Effector memory CD8-positive, alpha-beta T cell (primary cell): Measurements from ENCODE around the gene AFAP1.

Experiments used
- ATAC-seq: fragments of 150-1000 bp; cut with Tn5 transposase; replicated peaks from 2 replicates; pipeline ENCODE4 v1.10.0; 2021; ENCODE audit warnings: mild to moderate bottlenecking, moderate library complexity
- DNase-seq, 3 experiments: peaks; one replicate each; pipeline ENCODE4 v3.0.0; 2021
- H3K27ac Mint-ChIP-seq, 2 donors: one replicate each; pipeline ENCODE4 v1.8.0; 2022; ENCODE audit warnings: mild to moderate bottlenecking in 2 of 2, mixed read lengths in 2 of 2, moderate library complexity in 2 of 2
- H3K27me3 Mint-ChIP-seq, 2 donors: one replicate each; pipeline ENCODE4 v1.8.0; 2022; ENCODE audit warnings: mixed read lengths in 2 of 2
- H3K36me3 Mint-ChIP-seq: one replicate; pipeline ENCODE4 v1.8.0; 2022; ENCODE audit warnings: mild to moderate bottlenecking, moderate library complexity, mixed read lengths; ENCODE audit not compliant: insufficient read depth
- H3K4me1 Mint-ChIP-seq, 2 donors: one replicate each; pipeline ENCODE4 v1.8.0; 2022; ENCODE audit warnings: low read depth in 2 of 2, mixed read lengths in 2 of 2
- H3K4me3 Mint-ChIP-seq, 2 donors: one replicate each; pipeline ENCODE4 v1.8.0; 2022; ENCODE audit warnings: mild to moderate bottlenecking in 2 of 2, mixed read lengths in 2 of 2, moderate library complexity in 2 of 2
- H3K9me3 Mint-ChIP-seq, 2 donors: one replicate each; pipeline ENCODE4 v1.8.0; 2022; ENCODE audit warnings: mixed read lengths in 2 of 2
- total RNA-seq, 9 experiments: gene quantifications; one replicate each; lab custom pipeline; 2026; lab: John Stamatoyannopoulos, UW

The AFAP1 gene, protein sequence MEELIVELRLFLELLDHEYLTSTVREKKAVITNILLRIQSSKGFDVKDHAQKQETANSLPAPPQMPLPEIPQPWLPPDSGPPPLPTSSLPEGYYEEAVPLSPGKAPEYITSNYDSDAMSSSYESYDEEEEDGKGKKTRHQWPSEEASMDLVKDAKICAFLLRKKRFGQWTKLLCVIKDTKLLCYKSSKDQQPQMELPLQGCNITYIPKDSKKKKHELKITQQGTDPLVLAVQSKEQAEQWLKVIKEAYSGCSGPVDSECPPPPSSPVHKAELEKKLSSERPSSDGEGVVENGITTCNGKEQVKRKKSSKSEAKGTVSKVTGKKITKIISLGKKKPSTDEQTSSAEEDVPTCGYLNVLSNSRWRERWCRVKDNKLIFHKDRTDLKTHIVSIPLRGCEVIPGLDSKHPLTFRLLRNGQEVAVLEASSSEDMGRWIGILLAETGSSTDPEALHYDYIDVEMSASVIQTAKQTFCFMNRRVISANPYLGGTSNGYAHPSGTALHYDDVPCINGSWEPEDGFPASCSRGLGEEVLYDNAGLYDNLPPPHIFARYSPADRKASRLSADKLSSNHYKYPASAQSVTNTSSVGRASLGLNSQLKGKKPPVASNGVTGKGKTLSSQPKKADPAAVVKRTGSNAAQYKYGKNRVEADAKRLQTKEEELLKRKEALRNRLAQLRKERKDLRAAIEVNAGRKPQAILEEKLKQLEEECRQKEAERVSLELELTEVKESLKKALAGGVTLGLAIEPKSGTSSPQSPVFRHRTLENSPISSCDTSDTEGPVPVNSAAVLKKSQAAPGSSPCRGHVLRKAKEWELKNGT
- total RNA-seq = 23.9 to 177 (median 87.2) reads per million in 9 experiments

DNA sequence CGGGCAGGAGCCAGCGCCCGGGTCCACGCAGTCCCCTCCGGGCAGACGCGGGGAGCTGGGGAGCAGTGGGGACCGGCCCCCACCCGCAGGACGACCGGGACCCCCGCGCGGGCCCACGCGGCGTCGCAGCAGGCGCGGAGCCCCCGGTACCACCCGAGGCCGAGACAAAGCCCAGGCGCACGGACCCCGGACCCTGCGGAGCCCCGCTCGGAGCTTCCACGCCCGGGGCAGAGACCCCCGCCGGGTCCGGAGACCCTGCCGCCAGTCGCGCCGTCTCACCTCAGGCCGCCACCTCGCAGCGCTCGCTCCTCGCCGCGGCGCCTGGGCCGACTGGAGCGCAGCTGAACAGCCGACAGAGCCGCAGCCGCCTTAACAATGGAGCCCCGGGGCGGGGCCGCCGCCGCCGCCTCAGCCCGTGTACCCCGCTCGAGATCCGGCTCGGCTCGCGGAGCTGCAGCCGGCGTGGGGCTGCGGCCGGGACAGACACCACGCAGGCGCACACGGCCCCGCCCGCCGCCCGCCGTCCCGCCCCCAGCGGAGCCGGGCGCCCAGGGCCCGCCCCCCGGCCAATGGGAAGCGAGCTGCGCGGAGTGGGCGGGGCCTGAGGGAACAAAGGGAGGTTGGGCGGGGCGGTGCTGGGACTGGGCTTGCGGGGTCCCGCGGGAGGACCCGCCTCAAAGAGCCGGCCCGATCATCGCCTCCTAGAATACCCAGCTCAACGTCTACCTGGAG, at the start of gene AFAP1:
TSS of gene AFAP1 (minus strand) at position 485 of the 732 bp plus-strand sequence. CDS start 67,783 bp downstream, outside the sequence.
- ATAC-seq (peak; percentile 95), DNase-seq (peak; percentile 82 to 87 (median 85))
- peak within 1 kb of the TSS; percentile 73 to 77 for H3K4me3 Mint-ChIP-seq
- H3K9me3 Mint-ChIP-seq = no peaks in the 10 kb centered on the region
- H3K4me1 Mint-ChIP-seq = peaks cover 13 to 16% of the 10 kb centered on the region in 2 donors
- H3K27ac Mint-ChIP-seq = peak within 1 kb of the TSS in 1 of 2 donors; percentile 46
- no peaks in the 10 kb centered on the region for H3K27me3 Mint-ChIP-seq
- peaks cover 7% of the 10 kb centered on the region for H3K36me3 Mint-ChIP-seq

DNA sequence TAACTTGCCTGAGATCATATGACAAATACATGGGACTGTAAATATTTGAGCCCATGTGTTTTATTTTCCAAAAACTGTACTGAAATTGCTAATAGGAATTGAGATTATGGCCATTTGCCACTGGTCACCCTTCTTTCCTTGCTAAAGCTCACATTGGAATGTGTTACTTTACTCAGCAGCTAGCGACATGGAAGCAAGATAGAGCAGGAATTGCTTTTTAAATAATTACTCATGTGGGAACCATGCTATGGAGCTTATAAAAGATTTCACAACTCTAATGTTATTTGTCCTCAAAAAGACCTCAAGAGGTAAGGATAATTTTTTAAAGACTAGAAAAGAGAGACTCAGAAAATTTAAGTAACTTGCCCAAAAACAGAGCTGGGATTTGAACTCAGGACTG, 48.8 kb upstream of the AFAP1 start:
- DNase-seq (no peak), ATAC-seq (no peak)
- no peaks in the 10 kb centered on the region for H3K36me3 Mint-ChIP-seq
- H3K9me3 Mint-ChIP-seq = no peaks in the 10 kb centered on the region
- no peak overlapping the region for H3K4me3 Mint-ChIP-seq
- H3K27ac Mint-ChIP-seq = no peak overlapping the region
- H3K27me3 Mint-ChIP-seq = peaks cover 0 to 9% of the 10 kb centered on the region in 2 donors
- H3K4me1 Mint-ChIP-seq = peaks cover 0 to 6% of the 10 kb centered on the region in 2 donors

DNA sequence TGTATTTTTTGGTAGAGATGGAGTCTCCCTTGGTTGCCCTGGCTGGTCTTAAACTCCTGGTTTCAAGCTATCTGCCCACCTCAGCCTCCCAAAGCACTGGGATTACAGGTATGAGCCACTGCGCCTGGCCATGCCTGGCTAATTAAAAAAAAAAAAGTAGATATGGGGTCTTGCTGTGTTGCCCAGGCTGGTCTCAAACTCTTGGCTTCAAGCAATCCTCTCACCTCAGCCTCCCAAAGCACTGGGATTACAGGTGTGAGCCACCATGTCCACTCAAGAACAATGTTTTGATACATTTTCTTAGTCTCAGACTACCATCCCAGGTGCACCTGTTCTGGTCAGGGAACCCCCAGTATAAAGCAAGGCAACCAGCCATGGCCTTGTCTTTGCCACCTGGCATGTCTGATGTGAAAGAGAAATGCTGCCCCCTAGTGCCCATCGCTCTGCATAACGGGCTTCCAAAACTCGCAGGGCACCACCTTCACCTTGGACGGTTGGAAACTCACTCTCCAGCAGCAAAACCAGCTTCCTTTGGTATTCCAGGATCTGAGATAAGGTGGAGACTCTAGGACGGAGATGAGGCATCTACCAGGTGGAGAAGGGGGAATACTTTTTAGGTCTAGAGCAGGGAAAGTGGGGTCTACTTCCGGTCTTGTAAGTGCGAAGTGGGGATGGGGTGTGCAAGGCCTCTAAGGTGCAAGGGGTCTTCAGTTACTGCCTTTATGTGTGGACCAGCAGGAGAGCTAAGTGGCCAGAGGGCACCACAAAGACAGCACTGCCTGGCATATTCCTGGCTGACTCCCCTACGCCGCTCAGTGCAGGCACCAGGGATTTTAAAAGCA, 47.7 kb upstream of the AFAP1 start:
- Mint-ChIP-seq H3K36me3 (no peaks in the 10 kb centered on the region), H3K4me3 (peak overlapping the region in 1 of 2 donors; percentile 33), H3K27me3 (peaks cover 0 to 9% of the 10 kb centered on the region in 2 donors), H3K27ac (no peak overlapping the region), H3K9me3 (no peaks in the 10 kb centered on the region), H3K4me1 (peaks cover 0 to 6% of the 10 kb centered on the region in 2 donors)
- DNase-seq (peak; percentile 73 to 80 (median 76)), ATAC-seq (peak; percentile 90)

DNA sequence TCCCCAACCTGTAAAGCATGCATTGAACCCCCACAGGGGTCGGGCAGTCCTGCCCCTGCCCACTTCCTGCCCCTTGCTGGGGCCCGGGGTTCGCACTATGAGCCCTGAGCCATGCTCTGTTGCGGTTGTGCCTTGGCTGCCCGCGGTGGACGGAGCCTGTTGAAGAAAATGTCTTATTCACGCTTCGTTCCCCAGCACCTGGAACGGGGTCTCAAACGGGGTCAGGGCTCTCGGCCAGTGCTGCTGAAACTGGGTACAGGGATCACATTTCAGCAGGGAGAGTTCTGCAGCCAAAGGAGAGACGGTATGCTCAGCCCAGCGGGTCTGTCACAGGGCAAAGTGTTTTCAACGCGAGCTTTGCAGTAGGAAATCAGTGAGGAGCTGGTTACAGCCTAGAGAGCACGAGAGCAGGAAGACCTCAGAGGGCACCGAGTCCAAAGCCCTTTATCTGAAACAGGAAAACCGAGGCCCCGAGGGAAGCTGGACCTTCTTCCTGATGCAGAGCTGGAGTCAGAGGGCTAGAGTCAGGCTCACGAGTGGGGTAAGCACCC, 46.3 kb upstream of the AFAP1 start:
- Mint-ChIP-seq H3K27ac (no peak overlapping the region), H3K4me3 (peak overlapping the region; percentile 43 to 60), H3K36me3 (no peaks in the 10 kb centered on the region), H3K4me1 (peaks cover 0 to 10% of the 10 kb centered on the region in 2 donors), H3K9me3 (no peaks in the 10 kb centered on the region), H3K27me3 (peaks cover 0 to 9% of the 10 kb centered on the region in 2 donors)
- DNase-seq (no peak), ATAC-seq (no peak)

DNA sequence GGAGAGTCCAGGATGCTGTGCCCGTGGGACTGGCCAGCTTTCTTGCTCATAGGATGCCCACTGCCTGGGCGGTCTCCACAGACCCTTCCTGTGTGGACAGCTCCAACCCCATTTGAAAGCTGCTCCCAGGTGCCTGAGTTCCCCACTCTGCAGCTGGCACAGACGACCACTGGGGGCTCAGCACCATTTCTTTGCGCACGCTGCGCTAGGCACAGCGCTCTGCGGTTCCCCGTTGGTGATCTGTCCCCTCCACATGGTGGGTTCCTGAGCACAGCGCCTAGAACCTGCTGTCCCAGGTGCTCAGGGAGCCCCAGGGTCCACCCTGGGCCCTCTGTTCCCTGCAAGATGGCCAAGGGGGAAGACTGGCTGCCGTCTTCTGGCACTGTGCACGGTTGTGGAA, 45.4 kb upstream of the AFAP1 start:
- Mint-ChIP-seq H3K9me3 (no peaks in the 10 kb centered on the region), H3K4me3 (no peak overlapping the region), H3K4me1 (peaks cover 0 to 10% of the 10 kb centered on the region in 2 donors), H3K36me3 (no peaks in the 10 kb centered on the region), H3K27me3 (peaks cover 0 to 9% of the 10 kb centered on the region in 2 donors), H3K27ac (no peak overlapping the region)
- no peak for DNase-seq
- ATAC-seq = no peak

DNA sequence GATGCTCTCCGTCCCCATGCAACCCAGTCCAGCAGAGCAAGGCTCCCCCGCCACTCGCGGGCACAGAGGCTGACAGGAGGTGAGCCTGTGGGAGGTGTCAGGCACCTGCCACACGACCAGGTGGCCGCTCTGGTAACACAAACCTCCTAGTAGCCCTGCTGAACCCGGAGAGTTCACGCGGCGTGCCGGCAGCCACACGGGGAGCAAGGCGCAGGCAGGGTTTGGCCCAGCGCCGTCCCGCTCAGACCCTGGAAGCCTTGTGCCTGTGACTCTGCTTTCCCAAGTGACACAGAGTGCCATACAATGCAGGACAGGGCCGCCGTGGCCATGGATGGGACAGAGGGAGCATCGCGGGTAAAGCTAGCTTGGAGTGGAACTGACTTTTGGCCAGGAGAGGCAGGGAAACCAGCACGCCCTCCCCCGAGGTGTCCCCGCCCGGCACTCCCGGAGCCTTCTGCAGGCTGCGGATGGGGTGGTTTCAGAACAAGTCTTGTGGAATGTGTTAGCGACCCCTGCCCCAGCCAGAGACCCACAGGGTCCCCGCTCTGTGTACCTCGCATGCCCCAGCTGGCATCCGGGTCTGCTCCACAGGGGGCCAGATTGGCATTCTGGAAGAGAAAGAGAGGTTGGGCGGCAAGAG, 44.7 kb upstream of the AFAP1 start:
- DNase-seq (no peak), ATAC-seq (no peak)
- Mint-ChIP-seq H3K27me3 (peaks cover 0 to 9% of the 10 kb centered on the region in 2 donors), H3K36me3 (no peaks in the 10 kb centered on the region), H3K4me3 (no peak overlapping the region), H3K27ac (peak overlapping the region in 1 of 2 donors; percentile 57), H3K9me3 (no peaks in the 10 kb centered on the region), H3K4me1 (peaks cover 0 to 10% of the 10 kb centered on the region in 2 donors)

DNA sequence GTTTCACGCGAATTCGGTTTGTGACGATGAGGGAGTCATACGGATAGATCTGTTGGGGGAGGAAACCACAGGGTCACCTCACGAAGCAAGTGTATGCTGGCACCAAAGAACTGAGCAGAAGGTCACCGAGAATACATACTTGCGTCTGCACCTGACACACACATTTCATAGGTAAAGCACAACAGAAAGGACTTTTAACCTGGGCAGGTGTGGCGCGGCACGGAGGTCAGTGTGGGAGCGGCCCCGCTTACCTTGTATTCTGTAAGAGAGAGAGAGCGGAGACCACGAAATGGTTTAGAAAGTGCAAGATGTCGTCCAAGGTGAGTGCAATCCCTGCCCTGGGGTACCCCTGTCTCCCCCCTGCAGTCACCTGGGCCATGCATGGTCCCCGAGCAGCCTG, 43.6 kb upstream of the AFAP1 start:
- Mint-ChIP-seq H3K36me3 (no peaks in the 10 kb centered on the region), H3K4me1 (peaks cover 0 to 10% of the 10 kb centered on the region in 2 donors), H3K4me3 (no peak overlapping the region), H3K27me3 (peaks cover 0 to 9% of the 10 kb centered on the region in 2 donors), H3K27ac (no peak overlapping the region), H3K9me3 (no peaks in the 10 kb centered on the region)
- DNase-seq (no peak), ATAC-seq (no peak)

DNA sequence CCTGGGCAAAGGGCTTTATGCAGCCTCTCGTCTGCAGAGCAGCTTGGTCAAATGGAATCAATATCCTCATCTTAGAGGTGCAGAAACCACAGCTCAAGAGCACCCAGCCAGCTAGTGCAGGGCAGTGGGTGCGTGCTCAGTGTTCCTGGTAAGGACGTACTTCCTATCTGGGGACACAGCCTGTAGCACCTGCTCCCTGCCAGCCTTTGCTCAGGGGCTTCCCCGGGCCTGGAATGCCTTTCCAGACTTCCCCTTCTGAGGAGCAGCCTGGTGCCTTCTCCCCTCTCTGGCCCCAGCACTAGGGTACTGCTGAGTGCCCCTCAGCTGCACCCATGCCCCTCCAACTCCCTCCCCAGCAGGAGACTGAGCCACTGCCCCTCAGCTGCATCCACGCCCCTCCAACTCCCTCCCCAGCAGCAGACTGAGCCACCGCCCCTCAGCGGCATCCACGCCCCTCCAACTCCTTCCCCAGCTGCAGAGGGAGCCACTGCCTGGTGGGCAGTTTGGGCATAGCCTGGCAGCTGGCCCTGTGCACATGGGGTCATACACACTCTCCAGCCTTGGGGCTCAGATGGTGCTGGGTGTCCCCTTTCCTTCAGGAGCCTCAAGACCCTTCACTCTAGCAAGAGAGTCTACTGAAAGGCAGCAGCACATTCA, 42.2 kb upstream of the AFAP1 start:
- no peak for ATAC-seq
- no peaks in the 10 kb centered on the region for H3K9me3 Mint-ChIP-seq
- DNase-seq = no peak
- H3K36me3 Mint-ChIP-seq = no peaks in the 10 kb centered on the region
- no peak overlapping the region for H3K4me3 Mint-ChIP-seq
- no peak overlapping the region for H3K27ac Mint-ChIP-seq
- peaks cover 0 to 9% of the 10 kb centered on the region in 2 donors for H3K27me3 Mint-ChIP-seq
- H3K4me1 Mint-ChIP-seq = peaks cover 0 to 9% of the 10 kb centered on the region in 2 donors

DNA sequence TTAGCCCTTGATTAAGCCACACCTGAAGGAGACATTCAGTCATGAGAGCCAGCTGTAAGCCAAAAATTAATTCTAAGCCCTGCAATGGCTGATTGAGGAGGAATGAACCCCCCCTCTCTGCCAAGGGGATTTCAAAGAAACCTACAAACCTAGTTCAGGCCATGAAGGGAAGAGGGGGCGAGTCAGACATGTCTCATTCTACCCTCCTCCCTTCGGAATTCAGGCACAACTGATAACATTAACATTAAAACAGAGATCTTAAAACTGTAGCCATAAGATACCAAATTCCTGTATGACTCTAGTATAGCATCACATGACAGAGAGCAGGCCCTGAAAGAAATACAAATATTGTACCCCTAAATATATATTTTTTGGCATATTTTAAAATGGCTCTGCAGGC, 40.4 kb upstream of the AFAP1 start:
- Mint-ChIP-seq H3K9me3 (no peaks in the 10 kb centered on the region), H3K27ac (peak overlapping the region in 1 of 2 donors; percentile 28), H3K4me3 (no peak overlapping the region), H3K4me1 (peaks cover 5 to 9% of the 10 kb centered on the region in 2 donors), H3K27me3 (no peaks in the 10 kb centered on the region), H3K36me3 (no peaks in the 10 kb centered on the region)
- DNase-seq = no peak
- ATAC-seq = no peak

DNA sequence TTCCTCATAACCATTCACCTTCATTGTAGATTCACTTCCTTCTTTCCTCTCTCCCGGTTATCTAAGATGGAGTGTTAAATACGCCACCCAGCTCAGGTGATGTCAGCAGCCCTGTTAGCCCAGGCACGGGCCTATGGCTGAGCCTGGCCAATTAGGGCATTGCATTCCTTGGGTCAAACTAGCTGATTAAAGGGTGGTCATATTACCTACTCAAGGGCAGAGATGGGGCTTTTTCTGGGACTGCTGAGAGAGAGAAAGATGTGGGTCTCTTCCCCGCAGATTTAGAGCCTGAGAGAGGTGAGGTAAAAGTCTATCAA, 39.9 kb upstream of the AFAP1 start:
- ATAC-seq = no peak

DNA sequence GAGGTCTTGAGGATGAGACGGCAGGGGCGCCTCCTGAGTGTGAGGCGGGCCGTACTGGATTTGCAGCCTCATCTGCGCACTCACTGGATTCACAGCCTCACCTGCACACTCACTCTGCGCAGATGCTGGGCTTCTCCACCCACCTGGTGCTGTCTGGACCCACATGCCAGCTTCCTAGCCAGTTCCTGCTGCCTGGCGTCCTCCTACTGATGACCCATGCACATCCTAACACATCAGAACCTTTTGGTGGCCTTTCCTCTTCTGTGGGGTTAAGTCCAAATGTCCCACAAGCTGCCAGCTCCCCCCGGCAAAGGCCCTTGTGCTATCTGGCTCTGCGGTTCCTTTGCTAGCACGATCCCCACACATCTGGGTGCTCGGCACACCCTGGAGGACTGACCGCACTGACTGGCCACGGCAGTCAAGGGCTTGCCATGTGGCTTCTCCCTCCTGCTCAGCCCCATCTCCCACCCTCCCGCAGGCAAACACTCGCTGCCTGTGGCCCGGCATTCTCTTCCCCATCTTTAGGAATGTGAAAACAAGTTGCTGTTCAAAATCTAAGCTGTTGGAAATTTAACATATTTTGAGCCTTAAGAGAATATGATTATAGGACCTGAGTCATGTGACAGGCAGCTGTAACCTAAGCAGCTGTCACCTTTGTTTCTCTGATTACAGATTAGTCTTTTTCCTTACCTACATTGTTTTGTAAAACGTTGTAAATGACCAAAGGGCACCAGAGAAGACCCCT, 39.4 kb upstream of the AFAP1 start:
- DNase-seq = no peak
- Mint-ChIP-seq H3K27ac (no peak overlapping the region), H3K27me3 (no peaks in the 10 kb centered on the region), H3K9me3 (no peaks in the 10 kb centered on the region), H3K4me3 (no peak overlapping the region), H3K36me3 (no peaks in the 10 kb centered on the region), H3K4me1 (peaks cover 6 to 9% of the 10 kb centered on the region in 2 donors)
- ATAC-seq = no peak

More for the DNA sequence above, 39.9 kb upstream of the AFAP1 start:
- H3K36me3 Mint-ChIP-seq = no peaks in the 10 kb centered on the region
- H3K27ac Mint-ChIP-seq = no peak overlapping the region
- no peak overlapping the region for H3K4me3 Mint-ChIP-seq
- no peaks in the 10 kb centered on the region for H3K27me3 Mint-ChIP-seq
- no peak for DNase-seq
- no peaks in the 10 kb centered on the region for H3K9me3 Mint-ChIP-seq
- H3K4me1 Mint-ChIP-seq = peaks cover 5 to 9% of the 10 kb centered on the region in 2 donors
